Retinal pigment epithelial cell (primary cell): Measurements from ENCODE around the gene MIP.
"Not testable (repeated sequence)": the region's sequence is repeated elsewhere in the genome, so short reads cannot be mapped to it uniquely, and the experiment has no call there.

Source experiments
- DNase-seq: peaks from one replicate; pipeline ENCODE4 v3.0.0-alpha.2; 2010; ENCODE audit warnings: low read depth
- H3K4me3 ChIP-seq: 2 replicates; pipeline ENCODE4 v1.5.1; 2011; ENCODE audit warnings: mild to moderate bottlenecking, low read length, control low read depth, moderate library complexity
- TF ChIP-seq, protein P1 (sequence below): conservative IDR thresholded peaks from 2 replicates; pipeline ENCODE4 v1.5.1; 2011; ENCODE audit warnings: low read depth, low read length, control low read depth, inconsistent platforms

Gene MIP

DNA sequence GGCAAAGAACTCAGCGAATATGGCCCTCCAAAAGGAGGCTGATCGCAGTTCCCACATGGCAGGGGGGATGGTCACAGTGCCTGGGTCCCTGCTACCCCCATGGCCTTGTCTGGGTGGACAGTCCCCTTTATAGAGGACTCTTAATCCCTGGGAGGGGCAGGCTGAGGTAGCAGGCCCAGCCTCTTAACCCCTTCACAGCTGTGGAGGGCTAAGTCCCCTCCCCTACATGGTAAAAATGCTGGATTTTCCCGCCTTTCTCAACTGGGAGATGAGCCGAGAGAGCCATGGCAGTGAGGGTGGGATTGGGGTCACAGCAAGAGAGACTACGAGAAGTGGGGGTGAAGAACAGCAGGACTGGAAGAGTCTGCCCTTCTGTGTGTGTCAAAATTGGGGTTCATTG lies at the start of gene MIP:
MIP (minus strand) TSS at position 101 of the 400 bp plus-strand sequence; CDS start at position 57, 44 bp downstream.
- no peak for DNase-seq
- TF ChIP-seq, protein P1, sequence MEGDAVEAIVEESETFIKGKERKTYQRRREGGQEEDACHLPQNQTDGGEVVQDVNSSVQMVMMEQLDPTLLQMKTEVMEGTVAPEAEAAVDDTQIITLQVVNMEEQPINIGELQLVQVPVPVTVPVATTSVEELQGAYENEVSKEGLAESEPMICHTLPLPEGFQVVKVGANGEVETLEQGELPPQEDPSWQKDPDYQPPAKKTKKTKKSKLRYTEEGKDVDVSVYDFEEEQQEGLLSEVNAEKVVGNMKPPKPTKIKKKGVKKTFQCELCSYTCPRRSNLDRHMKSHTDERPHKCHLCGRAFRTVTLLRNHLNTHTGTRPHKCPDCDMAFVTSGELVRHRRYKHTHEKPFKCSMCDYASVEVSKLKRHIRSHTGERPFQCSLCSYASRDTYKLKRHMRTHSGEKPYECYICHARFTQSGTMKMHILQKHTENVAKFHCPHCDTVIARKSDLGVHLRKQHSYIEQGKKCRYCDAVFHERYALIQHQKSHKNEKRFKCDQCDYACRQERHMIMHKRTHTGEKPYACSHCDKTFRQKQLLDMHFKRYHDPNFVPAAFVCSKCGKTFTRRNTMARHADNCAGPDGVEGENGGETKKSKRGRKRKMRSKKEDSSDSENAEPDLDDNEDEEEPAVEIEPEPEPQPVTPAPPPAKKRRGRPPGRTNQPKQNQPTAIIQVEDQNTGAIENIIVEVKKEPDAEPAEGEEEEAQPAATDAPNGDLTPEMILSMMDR, result no peak
- no peak within 1 kb of the TSS for H3K4me3 ChIP-seq

DNA sequence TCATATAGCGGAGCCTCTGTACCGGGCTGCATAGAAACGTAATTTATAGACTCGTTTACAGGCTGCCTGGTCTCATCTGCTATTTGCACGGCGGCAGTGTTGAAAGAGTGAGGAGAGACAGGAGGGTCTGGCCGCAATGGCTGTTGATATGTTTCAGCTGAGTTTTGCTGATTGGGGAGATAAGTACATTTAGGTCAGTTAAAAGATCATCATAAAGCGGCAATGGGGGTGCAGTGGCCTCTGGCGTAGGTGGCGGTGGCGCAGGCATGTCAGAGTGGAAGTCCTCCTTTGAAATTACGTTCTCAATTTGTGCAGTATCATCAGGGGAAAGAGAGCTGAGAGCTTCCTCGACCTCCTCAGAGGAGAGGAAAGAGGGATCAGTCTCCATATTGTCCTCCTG lies 45.4 kb upstream of the MIP start:
- DNase-seq, H3K4me3 ChIP-seq: not testable (repeated sequence)

DNA sequence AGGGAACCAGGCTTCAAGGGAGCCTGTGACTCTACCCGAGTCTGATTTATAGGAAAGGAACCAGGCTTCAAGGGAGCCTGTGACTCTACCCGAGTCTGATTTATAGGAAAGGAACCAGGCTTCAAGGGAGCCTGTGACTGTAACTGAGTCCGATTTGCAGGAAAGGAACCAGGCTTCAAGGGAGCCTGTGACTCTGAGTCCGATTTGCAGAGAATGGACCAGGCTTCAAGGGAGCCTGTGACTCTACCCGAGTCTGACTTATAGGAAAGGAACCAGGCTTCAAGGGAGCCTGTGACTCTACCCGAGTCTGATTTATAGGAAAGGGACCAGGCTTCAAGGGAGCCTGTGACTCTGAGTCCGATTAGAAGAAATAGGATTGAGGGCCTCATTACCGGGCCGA lies 45.0 kb upstream of the MIP start:
- DNase-seq, H3K4me3 ChIP-seq: not testable (repeated sequence)

GRCh38 chr12:56498126-56498902 lies 43.9 kb upstream of the MIP start:
- H3K4me3 ChIP-seq, DNase-seq: not testable (repeated sequence)

DNA sequence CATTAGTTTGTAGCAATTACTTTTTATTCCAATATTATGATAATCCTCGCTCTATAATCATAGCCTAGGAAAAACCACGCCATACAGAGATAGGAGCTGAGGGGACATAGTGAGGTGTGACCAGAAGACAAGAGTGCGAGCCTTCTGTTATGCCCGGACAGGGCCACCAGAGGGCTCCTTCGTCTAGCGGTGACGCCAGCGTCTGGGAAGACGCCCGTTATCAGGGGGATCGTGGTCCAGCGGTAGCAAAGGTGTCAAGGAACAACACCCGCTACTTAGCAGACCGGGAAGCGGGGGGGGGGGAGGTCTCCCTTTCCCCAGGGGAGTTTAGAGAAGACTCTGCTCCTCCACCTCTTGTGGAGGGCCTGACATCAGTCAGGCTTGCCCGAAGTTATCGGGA lies 42.2 kb upstream of the MIP start:
- TF ChIP-seq, protein P1, result peak; percentile 45
- DNase-seq, H3K4me3 ChIP-seq: not testable (repeated sequence)

DNA sequence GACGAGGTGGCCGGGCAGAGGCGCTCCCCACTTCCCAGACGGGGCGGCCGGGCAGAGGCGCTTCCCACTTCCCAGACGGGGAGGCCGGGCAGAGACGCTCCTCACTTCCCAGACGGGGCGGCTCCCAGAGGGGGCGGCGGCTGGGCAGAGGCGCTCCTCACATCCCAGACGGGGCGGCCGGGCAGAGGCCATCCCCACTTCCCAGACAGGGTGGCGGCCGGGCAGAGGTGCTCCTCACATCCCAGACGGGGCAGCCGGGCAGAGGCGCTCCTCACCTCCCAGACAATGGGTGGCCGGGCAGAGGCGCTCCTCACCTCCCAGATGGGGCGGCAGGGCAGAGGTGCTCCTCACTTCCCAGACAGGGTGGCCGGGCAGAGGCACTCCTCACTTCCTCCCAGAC lies 40.0 kb upstream of the MIP start:
- DNase-seq, H3K4me3 ChIP-seq: not testable (repeated sequence)

DNA sequence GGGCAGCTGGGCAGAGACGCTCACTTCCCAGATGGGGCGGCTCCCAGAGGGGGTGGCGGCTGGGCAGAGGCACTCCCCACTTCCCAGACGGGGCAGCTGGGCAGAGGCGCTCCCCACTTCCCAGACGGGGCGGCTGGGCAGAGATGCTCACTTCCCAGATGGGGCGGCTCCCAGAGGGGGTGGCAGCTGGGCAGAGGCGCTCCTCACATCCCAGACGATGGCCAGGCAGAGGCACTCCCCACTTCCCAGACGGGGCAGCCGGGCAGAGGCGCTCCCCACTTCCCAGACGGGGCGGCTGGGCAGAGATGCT lies 39.6 kb upstream of the MIP start:
- DNase-seq, H3K4me3 ChIP-seq: not testable (repeated sequence)

DNA sequence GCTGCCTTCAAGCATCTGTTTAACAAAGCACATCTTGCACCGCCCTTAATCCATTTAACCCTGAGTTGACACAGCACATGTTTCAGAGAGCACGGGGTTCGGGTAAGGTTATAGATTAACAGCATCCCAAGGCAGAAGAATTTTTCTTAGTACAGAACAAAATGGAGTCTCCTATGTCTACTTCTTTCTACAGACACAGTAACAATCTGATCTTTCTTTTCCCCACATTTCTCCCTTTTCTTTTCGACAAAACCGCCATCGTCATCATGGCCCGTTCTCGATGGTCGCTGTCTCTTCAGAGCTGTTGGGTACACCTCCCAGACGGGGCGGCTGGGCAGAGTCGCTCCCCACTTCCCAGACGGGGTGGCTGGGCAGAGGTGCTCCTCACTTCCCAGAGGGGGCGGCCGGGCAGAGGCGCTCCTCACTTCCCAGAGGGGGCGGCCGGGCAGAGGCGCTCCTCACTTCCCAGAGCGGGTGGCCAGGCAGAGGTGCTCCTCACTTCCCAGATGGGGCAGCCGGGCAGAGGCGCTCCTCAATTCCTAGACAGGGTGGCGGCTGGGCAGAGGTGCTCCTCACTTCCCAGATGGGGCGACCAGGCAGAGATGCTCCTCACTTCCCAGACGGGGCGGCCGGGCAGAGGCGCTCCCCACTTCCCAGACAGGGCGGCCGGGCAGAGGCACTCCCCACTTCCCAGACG lies 39.1 kb upstream of the MIP start:
- not testable (repeated sequence) for H3K4me3 ChIP-seq, DNase-seq

DNA sequence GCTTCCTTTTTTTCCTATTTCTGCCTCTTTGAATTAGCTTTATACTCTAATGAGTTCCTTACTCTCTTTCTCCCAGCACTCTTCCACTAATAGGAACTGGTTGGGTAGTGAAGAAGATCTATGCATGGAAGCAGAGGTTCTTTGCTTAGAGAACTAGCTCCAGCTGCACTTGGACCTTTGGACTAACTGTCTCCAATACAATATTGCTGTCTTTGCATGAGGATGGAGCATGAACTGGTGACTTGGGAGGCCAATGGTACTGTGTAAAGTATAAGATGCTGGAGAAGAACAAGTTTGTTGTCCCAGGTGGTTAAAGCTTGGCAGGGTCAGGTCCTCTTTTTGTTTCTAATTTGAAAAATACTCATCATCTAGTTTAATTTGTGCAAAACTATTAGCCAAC lies 35.9 kb upstream of the MIP start:
- DNase-seq, result no peak
- TF ChIP-seq, protein P1, result no peak
- H3K4me3 ChIP-seq, result no peak overlapping the region

GRCh38 chr12:56488041-56488955 lies 33.8 kb upstream of the MIP start, which contains the start of gene GLS2:
Gene GLS2, minus strand, starts transcription at chr12:56488161. Its CDS starts 43 bp downstream, at chr12:56488118.
- TF ChIP-seq, protein P1, result no peak
- DNase-seq, result peak; percentile 31
- peak within 1 kb of the TSS; percentile 58 for H3K4me3 ChIP-seq
